GM12891 (cell line): Measurements from ENCODE around the gene TPRG1L.

Experiments
- POLR2A ChIP-seq: IDR thresholded peaks from 2 replicates; pipeline ENCODE4 v1.6.1; 2011; ENCODE audit warnings: low read depth, low read length, control low read depth
- SPI1 ChIP-seq: IDR thresholded peaks from 2 replicates; pipeline ENCODE4 v1.6.1; 2011; ENCODE audit warnings: low read depth, low read length, control low read depth

GRCh38 chr1:3676581-3677470 lies 52.0 kb downstream of the TPRG1L start:
- no peak; the same call in 1 of the 2 replicates for TF ChIP-seq POLR2A
- TF ChIP-seq SPI1, result peak; percentile 79
